ENCODE measurements around the gene LPIN2. TPM values are rescaled to one million over a fixed set of nuclear protein-coding genes. Genes with fewer than 3 reads are reported as not detected.

LPIN2 gene
- total and polyA plus RNA-seq, 2 of the 4 experiments (the other 2 are of a cell fraction) = 16.2 to 21.9 TPM

DNA sequence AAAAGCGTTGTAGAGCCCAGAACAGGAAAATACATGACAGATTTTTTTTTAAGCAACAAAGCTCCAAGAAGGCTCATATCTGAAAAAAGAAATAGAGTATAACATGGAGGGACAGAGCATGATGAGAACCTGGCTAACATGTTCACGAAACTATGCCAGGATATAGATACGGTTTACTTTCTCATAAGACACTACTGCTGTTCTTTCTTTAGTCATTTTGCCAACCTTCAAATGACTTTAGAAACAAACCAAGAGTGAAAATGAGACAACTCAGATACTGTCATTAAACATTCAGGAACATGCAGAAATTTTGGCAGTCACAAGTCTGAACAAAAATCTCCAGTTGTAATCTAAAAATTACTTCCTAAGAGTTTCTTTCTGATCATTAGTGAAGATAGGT is 14.3 kb downstream of the LPIN2 start:
- H2BK15ac ChIP-seq (ENCODE audit: low read depth, low read length) = no peak overlapping the region; the same call in 2 of the 3 replicates
- H3K27me3 ChIP-seq (ENCODE audit: control insufficient read depth, insufficient read depth, low read length) = no peaks in the 10 kb centered on the region
- no peak overlapping the region for H4K5ac ChIP-seq (ENCODE audit: low read depth, low read length)
- peaks cover 10% of the 10 kb centered on the region for H3K9me1 ChIP-seq (ENCODE audit: insufficient read depth, low read length)
- peaks cover 9% of the 10 kb centered on the region for H3K4me1 ChIP-seq (ENCODE audit: control insufficient read depth, insufficient read depth, low read length)
- peaks cover 2% of the 10 kb centered on the region; the same call in 1 of the 2 replicates for H3K9me3 ChIP-seq (ENCODE audit: control insufficient read depth, insufficient read depth, low read length)
- no peak overlapping the region for H3K4me3 ChIP-seq (ENCODE audit: insufficient read depth, low read depth, low read length)
- H3K36me3 ChIP-seq (ENCODE audit: control insufficient read depth, insufficient read depth, low read length) = peaks cover 6% of the 10 kb centered on the region
- no peak overlapping the region for H4K8ac ChIP-seq (ENCODE audit: low read depth in 2 of 2, low read length in 2 of 2)
- H4K91ac ChIP-seq (ENCODE audit: insufficient read depth, low read depth, low read length) = no peak overlapping the region
- H2AK5ac ChIP-seq (ENCODE audit: low read depth, low read length) = no peak overlapping the region
- H3K4ac ChIP-seq (ENCODE audit: low read depth, low read length) = no peak overlapping the region
- in situ Hi-C loops (cut with MboI; ENCODE audit: low sequenced_read_pairs) = loop anchor here (25.0 kb wide), 1 partner anchor 614 kb away; no protein-coding TSS in a partner anchor
- POLR2A ChIA-PET (ENCODE audit: unreplicated experiment) = interaction anchor here (0.5 kb wide), 1 partner anchor 40 kb away, joined by 5 read pairs; no protein-coding TSS in a partner anchor
- intact Hi-C loops (cut with micrococcal nuclease) = no loop called here
- H2AK9ac ChIP-seq (replicated peaks; ENCODE audit: low read depth, low read length, poor library complexity) = no peak overlapping the region
- peaks cover 24 to 69% of the 10 kb centered on the region in 2 experiments for H3K79me1 ChIP-seq (ENCODE audit: low read depth in 1 of 2, low read length in 2 of 2)
- H3K9ac ChIP-seq (ENCODE audit: low read depth, low read length) = no peak overlapping the region
- TF ChIP-seq POLR2A (IDR thresholded peaks at IDR 0.05; ENCODE audit: low read depth, low read length) = no peak
- no peak for TF ChIP-seq RCOR1 (IDR thresholded peaks at IDR 0.05; ENCODE audit: insufficient replicate concordance, low read length)
- TF ChIP-seq, protein P1, sequence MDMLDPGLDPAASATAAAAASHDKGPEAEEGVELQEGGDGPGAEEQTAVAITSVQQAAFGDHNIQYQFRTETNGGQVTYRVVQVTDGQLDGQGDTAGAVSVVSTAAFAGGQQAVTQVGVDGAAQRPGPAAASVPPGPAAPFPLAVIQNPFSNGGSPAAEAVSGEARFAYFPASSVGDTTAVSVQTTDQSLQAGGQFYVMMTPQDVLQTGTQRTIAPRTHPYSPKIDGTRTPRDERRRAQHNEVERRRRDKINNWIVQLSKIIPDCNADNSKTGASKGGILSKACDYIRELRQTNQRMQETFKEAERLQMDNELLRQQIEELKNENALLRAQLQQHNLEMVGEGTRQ (IDR thresholded peaks at IDR 0.05; ENCODE audit: low read depth, low read length) = no peak
- H3K14ac ChIP-seq (replicated peaks; ENCODE audit: low read depth, low read length) = no peak overlapping the region
- no peak overlapping the region for H2BK120ac ChIP-seq (ENCODE audit: low read depth, low read length)
- no peak overlapping the region for H2BK20ac ChIP-seq (ENCODE audit: low read depth, low read length)
- no peak overlapping the region for H3K4me2 ChIP-seq (ENCODE audit: low read depth, low read length)
- no TSS peak for BruUV-seq (replicated peaks)
- H4K20me1 ChIP-seq (ENCODE audit: insufficient read depth, low read length) = peaks cover 26% of the 10 kb centered on the region
- CTCF ChIA-PET = interaction anchor here (1.2 kb wide), 1 partner anchor 9 kb away, joined by 3 read pairs; no protein-coding TSS in a partner anchor
- H3K23ac ChIP-seq (ENCODE audit: low read depth, low read length) = no peak overlapping the region
- H3K27ac ChIP-seq (ENCODE audit: insufficient read depth, low read length) = no peak overlapping the region
- no CpG with 5 or more reads among the region's 3 CpGs for WGBS, 2 experiments (ENCODE audit: extremely low coverage in 2 of 2, insufficient read length in 1 of 2)
- no peak overlapping the region for H2BK5ac ChIP-seq (ENCODE audit: low read depth, low read length, poor library complexity, severe bottlenecking)
- no peak overlapping the region for H3K18ac ChIP-seq (ENCODE audit: low read depth, low read length)
- H3K56ac ChIP-seq (ENCODE audit: extremely low read depth, insufficient read depth, low read length) = no peak overlapping the region
- ATAC-seq (ENCODE audit: low read depth) (no peak), DNase-seq (no peak)
- H2AFZ ChIP-seq (replicated peaks; ENCODE audit: low read length, poor library complexity) = no peak overlapping the region
- dilution Hi-C loops (cut with HindIII; ENCODE audit: low sequenced_read_pairs, unreplicated experiment) = no loop called here

All from IMR-90 (cell line).